Heart right ventricle (tissue), 16 donors: ENCODE data around the gene ITIH5. TPM values are rescaled to one million over a fixed set of nuclear protein-coding genes. Genes with fewer than 3 reads are reported as not detected.

ENCODE experiments used
- ATAC-seq, 8 donors: fragments of 200-7000 bp; cut with Tn5 transposase; one replicate each; pipeline ENCODE4 v1.9.1; 2020; ENCODE audit warnings: mild to moderate bottlenecking in 8 of 8, moderate library complexity in 8 of 8, moderate number of reproducible peaks in 1 of 8
- DNase-seq, 2 donors: peaks; one replicate each; pipeline ENCODE4 v3.0.0-alpha.2; 2020
- H3K27ac ChIP-seq, 10 donors: fragments of 200-600 bp; sonication (generic) in 2 of 10; one replicate each; pipeline versions ENCODE4 v1.5.0 to v1.8.0; 2020 to 2022; ENCODE audit warnings: mild to moderate bottlenecking in 3 of 10
- H3K27me3 ChIP-seq, 7 donors: fragments of 200-600 bp; one replicate each; pipeline ENCODE4 v1.8.0; 2021 to 2022; ENCODE audit warnings: mild to moderate bottlenecking in 2 of 7
- H3K36me3 ChIP-seq, 9 donors: fragments of 200-600 bp; sonication (generic) in 1 of 9; one replicate each; pipeline versions ENCODE4 v1.5.0 to v1.8.0; 2020 to 2022; ENCODE audit warnings: mild to moderate bottlenecking in 2 of 9
- H3K4me1 ChIP-seq, 9 donors: fragments of 200-600 bp; sonication (generic) in 1 of 9; one replicate each; pipeline versions ENCODE4 v1.5.0 to v1.8.0; 2020 to 2022; ENCODE audit warnings: mild to moderate bottlenecking in 4 of 9
- H3K4me3 ChIP-seq, 10 donors: fragments of 200-600 bp; sonication (generic) in 2 of 10; one replicate each; pipeline versions ENCODE4 v1.5.0 to v1.8.0; 2020 to 2022; ENCODE audit warnings: mild to moderate bottlenecking in 7 of 10, moderate library complexity in 2 of 10
- H3K9me3 ChIP-seq, 11 donors: fragments of 200-600 bp in 10 of 11; sonication (generic) in 2 of 11; one replicate each; pipeline versions ENCODE4 v1.5.0 to v1.8.0; 2013 to 2022; ENCODE audit warnings: mild to moderate bottlenecking in 2 of 11, control low read depth in 1 of 11, moderate library complexity in 1 of 11
- WGBS, 2 donors: extraction: QIAGEN DNeasy Blood & Tissue Kit; methylation state at CpG; one replicate each; pipeline ENCODE4 v1.1.7; 2013; ENCODE audit warnings: inconsistent platforms in 1 of 2; 5-methylcytosine and 5-hydroxymethylcytosine counted together
- intact Hi-C, 10 donors: fragments of 100-400 bp; cut with DNase I; formaldehyde crosslinking; loops; one replicate each; pipeline versions ENCODE4 v1.11.1 to v1.14.2; 2022
- polyA plus RNA-seq, 2 donors: library from polyadenylated mRNA; stranded (reverse); fragments of 200-250 nt; gene quantifications; one replicate each; pipeline ENCODE4 v1.2.3, GENCODE V29; 2013
- total RNA-seq, 10 donors: library from RNA; stranded (reverse); fragmentation: NEBNext Ultra II Directional in 3 of 10; extraction: Animal tissue kit (Norgen Biotek cat#: 25700) in 3 of 10; gene quantifications; one replicate each; pipeline versions ENCODE4 v1.2.1 to v1.2.4, GENCODE V29; 2021 to 2023
- TF ChIP-seq, protein P1 (sequence below), 9 donors: fragments of 200-600 bp; sonication (generic) in 2 of 9; IDR thresholded peaks; one replicate each; pipeline versions ENCODE4 v1.5.0 to v1.8.0; 2021 to 2022; ENCODE audit warnings: antibody characterized with exemption in 9 of 9, mild to moderate bottlenecking in 5 of 9, moderate library complexity in 1 of 9
- donor health status: Arrhythmogenic right ventricular cardiomyopathy.
- donor health status: ischemic (EF 13 %, LVEDD 7.1; RV severe dilation, severe dysfunction).
- donor health status: healthy with polysubstance abuse.
- donor health status: DM: no; HTN: yes; CAD: no.
- donor health status: DM: no; HTN: no; CAD: no.
- donor health status: ischemic (EF 25% LVEDD 6.9; RV normal size, moderate dysfunction).
- donor health status: ischemic (EF 25% LVEDD 5.7; RV mildly dilated, moderate dysfunction).
- donor health status: healthy.
- donor health status: DM: yes; HTN: yes; CAD: no.
- donor health status: Ischemic cardiomyopathy.
- donor health status: ischemic (EF 35%, LVEDD 5.7; RV mildly dilated, moderate dysfunction).
- donor health status: nonischemic (EF 11% LVEDD 7.7; RV severe dilation, severe dysfunction).
- donor health status: DM: yes; HTN: yes; CAD: no.
- donor health status: PGD.
- donor health status: ischemic (EF 29% LVEDD 5.4; RV normal size, mild dysfunction).
- donor health status: nonischemic (EF 23%, LVEDD 6.1; RV moderate dilation, normal function).

The ITIH5 gene
- total and polyA plus RNA-seq, 12 donors = 2.8 to 21.3 (median 12.2) TPM

DNA sequence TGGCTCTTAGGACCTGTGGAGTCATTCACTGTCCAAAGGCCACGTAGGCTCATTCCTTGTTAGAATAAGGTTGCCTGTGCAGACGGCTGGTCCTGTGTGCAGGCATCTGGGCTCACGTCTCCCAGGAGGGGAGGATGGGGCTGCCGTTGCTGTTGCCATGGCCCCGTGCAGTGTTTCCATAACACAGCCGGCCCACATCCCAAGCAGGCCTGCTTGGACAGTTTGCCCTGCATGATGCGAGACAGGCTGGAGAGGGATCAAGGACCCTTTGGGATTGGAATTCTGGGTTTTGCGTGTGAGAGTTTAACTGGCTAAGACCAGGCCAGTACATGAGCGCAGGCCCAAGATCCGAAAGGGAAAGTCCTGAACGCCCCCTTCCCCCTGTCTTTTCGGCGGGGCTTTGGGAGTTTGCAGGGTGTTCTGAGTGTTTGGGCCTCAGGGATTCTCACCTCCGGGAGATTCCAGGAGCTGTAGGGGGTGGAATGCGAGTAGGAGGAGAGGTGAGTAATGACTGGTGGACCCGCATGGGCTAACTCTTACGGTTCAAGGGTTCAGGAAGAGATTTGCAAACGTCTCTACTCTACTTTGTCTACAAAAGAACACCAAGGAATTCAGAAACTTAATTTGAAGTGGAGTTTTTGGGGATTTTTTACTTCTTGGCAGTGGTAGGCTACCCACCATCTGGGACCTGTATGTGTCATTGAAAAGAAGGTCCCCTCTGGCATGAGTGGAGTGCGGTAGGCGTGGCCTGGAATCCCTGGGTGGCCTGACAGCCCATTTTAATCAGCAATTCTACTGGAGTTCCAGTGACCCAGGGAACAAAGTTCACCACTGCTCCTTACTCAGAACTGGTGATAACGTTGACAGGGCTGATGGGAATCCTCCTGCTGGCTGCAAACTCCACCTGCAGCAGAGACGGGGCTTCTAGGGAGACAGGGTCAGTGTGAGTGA, 125.4 kb downstream of the ITIH5 start:
- intact Hi-C loops = no loop called here
- H3K27ac ChIP-seq = peak overlapping the region in 9 of 10 donors; percentile 35 to 80 (median 71)
- H3K4me1 ChIP-seq = peaks cover 0 to 44% (median 16%) of the 10 kb centered on the region in 9 donors
- peak overlapping the region in 3 of 10 donors; percentile 11 to 25 (median 24) for H3K4me3 ChIP-seq
- no peaks in the 10 kb centered on the region for H3K27me3 ChIP-seq
- DNase-seq (peak; percentile 62 to 75), ATAC-seq (peak; percentile 71 to 96 (median 88))
- TF ChIP-seq, protein P1, sequence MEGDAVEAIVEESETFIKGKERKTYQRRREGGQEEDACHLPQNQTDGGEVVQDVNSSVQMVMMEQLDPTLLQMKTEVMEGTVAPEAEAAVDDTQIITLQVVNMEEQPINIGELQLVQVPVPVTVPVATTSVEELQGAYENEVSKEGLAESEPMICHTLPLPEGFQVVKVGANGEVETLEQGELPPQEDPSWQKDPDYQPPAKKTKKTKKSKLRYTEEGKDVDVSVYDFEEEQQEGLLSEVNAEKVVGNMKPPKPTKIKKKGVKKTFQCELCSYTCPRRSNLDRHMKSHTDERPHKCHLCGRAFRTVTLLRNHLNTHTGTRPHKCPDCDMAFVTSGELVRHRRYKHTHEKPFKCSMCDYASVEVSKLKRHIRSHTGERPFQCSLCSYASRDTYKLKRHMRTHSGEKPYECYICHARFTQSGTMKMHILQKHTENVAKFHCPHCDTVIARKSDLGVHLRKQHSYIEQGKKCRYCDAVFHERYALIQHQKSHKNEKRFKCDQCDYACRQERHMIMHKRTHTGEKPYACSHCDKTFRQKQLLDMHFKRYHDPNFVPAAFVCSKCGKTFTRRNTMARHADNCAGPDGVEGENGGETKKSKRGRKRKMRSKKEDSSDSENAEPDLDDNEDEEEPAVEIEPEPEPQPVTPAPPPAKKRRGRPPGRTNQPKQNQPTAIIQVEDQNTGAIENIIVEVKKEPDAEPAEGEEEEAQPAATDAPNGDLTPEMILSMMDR (IDR thresholded peaks at IDR 0.05) = peak in 2 of 9 donors; percentile 8 to 13
- 27 to 29% methylated on average over 22 of the region's 22 CpGs for WGBS, 2 donors
- H3K36me3 ChIP-seq = no peaks in the 10 kb centered on the region
- H3K9me3 ChIP-seq = peaks cover 0 to 11% (median 8%) of the 10 kb centered on the region in 11 donors

DNA sequence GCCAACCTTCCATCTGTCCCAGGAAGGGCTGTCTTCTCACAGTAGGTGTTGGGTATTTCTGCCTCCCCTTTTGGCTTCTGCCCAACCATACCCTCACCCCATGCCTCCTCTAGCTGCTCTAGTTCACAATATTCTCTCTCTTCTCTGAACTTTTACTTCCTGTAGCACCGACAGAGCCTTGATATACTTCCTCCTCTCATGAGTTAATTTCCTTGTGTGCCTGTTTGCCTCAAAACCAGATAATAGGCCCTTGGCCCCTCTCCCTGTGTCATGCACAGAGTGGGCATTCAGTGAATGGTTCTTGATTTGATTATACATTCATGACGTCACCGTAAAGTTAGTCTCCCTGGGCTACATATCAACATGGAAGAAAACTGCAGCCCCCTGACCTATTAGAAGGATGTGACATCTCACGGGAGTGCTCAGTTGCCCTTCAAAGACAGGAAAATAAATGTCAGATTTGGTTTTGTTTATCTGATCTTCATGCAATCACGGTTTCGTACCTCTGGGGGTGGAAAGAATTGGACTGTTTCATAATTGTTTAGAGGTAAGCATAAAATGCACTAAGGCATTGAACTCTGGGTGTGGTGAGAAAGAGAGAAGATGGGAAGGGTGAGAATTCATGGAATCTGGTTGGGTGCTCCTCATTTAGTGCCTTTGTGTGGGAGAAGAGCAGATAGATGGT, 127.7 kb downstream of the ITIH5 start:
- TF ChIP-seq, protein P1 (IDR thresholded peaks at IDR 0.05) = no peak
- Histone ChIP-seq H3K4me3 (no peak overlapping the region), H3K4me1 (peaks cover 0 to 35% (median 16%) of the 10 kb centered on the region in 9 donors), H3K27me3 (peaks cover 0 to 1% (median 0%) of the 10 kb centered on the region in 7 donors), H3K27ac (peak overlapping the region in 3 of 10 donors; percentile 10 to 35 (median 26)), H3K36me3 (no peaks in the 10 kb centered on the region), H3K9me3 (peaks cover 0 to 11% (median 8%) of the 10 kb centered on the region in 11 donors)
- whole genome bisulfite sequencing, 2 donors = 62 to 68% methylated on average over 6 of the region's 6 CpGs
- intact Hi-C loops = loop anchor here in 1 of 10 donors (10.0 kb wide), 1 partner anchor 66 kb away; no protein-coding TSS in a partner anchor
- DNase-seq (no peak), ATAC-seq (no peak)

DNA sequence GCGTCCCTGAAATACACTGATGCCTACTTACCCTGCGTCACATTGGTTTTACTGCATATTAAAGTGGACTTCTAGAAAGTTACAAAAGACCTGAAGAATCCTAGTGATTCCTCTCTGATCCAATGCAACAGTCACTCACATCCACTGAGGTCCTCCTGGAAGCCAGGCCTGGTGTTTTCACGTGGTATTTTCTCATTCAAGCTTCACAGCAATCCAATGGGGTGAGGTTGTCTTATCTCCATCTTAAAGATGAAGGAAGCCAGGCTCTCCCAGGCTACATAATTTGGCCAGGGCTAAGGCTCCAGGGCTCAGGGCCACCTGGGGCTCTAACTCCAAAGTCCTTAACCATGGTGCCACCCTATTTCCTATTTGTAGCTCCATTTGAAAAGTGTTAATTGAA, 129.6 kb downstream of the ITIH5 start:
- no peak for DNase-seq
- intact Hi-C loops = loop anchor here in 1 of 10 donors (10.0 kb wide), 1 partner anchor 68 kb away; no protein-coding TSS in a partner anchor
- Histone ChIP-seq H3K36me3 (no peaks in the 10 kb centered on the region), H3K27ac (no peak overlapping the region), H3K4me3 (no peak overlapping the region), H3K4me1 (peaks cover 0 to 25% (median 8%) of the 10 kb centered on the region in 9 donors), H3K9me3 (peaks cover 0 to 11% (median 8%) of the 10 kb centered on the region in 11 donors), H3K27me3 (peaks cover 0 to 7% (median 0%) of the 10 kb centered on the region in 7 donors)
- TF ChIP-seq, protein P1 (IDR thresholded peaks at IDR 0.05) = no peak
- ATAC-seq = no peak
- 83 to 85% methylated on average over 3 of the region's 3 CpGs for WGBS, 2 donors

DNA sequence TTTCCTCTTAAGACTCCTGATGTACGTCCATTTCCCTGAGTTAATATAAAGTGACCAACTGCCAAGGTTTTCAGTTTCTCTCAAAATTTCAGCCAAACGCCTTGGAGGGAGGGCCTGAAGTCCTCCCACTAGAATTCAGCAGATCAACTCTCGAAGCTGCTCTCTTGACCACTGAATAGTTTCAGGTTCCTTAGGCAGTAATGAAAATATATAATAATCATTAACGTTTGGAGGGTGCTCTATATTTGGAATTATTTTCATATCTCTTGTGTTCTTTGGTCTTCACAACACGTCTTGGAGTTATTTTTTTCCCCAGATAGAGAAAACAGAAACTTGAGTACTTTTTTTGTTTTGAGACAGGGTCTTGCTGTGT, 132.3 kb downstream of the ITIH5 start:
- Histone ChIP-seq H3K27ac (no peak overlapping the region), H3K4me1 (no peaks in the 10 kb centered on the region), H3K4me3 (no peak overlapping the region), H3K36me3 (no peaks in the 10 kb centered on the region), H3K9me3 (peaks cover 0 to 11% (median 8%) of the 10 kb centered on the region in 11 donors), H3K27me3 (peaks cover 0 to 12% (median 0%) of the 10 kb centered on the region in 7 donors)
- TF ChIP-seq, protein P1 (IDR thresholded peaks at IDR 0.05) = no peak
- ATAC-seq = no peak
- intact Hi-C loops = loop anchor here in 3 of 10 donors (5.0 to 10.0 kb wide), 2 partner anchors 70 to 88 kb away; no protein-coding TSS in a partner anchor
- DNase-seq = no peak
- 70 to 76% methylated on average over 5 of the region's 5 CpGs for WGBS, 2 donors
